GM19025 (cell line): Measurements from ENCODE around the gene INSIG2.
A peak's percentile ranks its signal among the peaks of the same experiment; 100 is the strongest.

ENCODE experiments used
- ATAC-seq: cut with Tn5 transposase; IDR thresholded peaks from one replicate; pipeline ENCODE4 v1.9.1; 2021; ENCODE audit warnings: mild to moderate bottlenecking, low read depth, moderate library complexity; ENCODE audit not compliant: unreplicated experiment

Gene INSIG2

DNA sequence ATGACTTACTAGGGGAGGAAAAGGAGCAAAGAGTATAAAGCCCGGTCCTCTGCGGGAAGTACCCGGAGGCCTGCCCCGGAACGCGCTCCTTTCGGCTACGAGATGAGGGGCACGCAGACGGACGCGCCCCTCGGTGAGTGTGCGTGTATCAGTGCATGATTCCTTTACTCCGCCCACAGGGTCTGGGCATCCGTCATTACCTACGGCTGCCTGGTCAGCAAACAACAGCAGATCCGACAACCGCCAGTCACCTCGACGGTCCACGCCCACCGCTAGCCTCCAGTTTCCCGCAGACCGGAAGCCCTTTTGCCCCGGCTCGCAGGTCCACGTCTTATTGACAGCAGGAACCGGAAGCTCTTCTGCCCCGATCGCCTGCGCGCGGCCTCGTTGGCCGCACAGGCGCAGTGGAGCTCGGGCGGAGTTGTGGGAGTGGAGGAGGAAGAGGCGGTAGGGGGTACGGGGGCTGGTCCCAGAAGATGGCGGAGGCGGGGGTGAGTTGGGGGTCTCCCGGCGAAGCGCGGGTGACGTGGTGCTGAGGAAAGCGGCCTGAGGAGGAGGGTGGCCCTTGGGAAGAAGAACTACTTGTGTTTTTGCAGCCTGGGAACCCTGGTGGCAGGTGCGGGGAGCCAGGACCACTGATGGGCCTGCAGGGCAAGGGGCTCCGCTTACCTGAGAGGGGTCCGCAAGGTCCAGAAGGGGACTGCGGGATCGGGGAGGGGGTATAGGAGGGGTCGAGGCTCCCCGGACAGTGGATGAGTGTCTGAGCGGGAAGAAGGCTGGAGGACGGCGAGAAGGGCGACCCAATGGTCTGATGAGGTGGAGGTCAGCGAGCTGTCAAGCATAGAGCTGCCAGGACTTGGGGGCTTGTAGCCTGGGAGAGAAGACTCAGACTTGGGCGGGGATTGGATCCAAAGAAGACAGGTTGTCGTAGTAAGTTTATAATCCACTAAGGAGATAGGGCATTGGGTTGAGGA lies at the start of gene INSIG2:
Gene INSIG2 (plus strand): TSS at position 421 of the 974 bp plus-strand sequence. CDS start 8,086 bp downstream, outside the sequence.
- ATAC-seq: peak; percentile 95

DNA sequence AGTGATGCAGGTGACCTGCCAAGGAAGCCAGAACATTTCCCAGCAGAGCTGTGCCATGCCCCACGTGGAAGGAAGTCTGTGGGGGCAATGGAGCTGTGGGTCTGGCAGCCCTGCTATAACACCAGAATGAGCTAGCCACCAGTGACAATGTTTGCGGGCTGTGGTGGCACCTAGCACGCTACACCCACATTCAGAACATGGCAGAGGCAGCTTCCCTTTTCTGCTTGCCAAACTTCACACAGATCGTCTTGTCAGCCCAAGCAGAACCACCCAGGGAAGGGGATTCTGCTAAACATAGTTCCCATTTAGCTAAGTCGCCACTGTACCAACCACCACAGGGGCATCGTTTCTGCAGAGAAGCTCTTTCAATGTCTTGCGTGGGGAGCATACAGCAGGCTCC lies 47.4 kb upstream of the INSIG2 start:
- ATAC-seq: no peak

GRCh38 chr2:118044103-118044716 lies 44.1 kb upstream of the INSIG2 start:
- no peak for ATAC-seq

- no peak for ATAC-seq
These were observed 43.4 kb upstream of the INSIG2 start for GRCh38 chr2:118044854-118045253.

GRCh38 chr2:118045286-118045685 lies 43.0 kb upstream of the INSIG2 start:
- no peak for ATAC-seq

DNA sequence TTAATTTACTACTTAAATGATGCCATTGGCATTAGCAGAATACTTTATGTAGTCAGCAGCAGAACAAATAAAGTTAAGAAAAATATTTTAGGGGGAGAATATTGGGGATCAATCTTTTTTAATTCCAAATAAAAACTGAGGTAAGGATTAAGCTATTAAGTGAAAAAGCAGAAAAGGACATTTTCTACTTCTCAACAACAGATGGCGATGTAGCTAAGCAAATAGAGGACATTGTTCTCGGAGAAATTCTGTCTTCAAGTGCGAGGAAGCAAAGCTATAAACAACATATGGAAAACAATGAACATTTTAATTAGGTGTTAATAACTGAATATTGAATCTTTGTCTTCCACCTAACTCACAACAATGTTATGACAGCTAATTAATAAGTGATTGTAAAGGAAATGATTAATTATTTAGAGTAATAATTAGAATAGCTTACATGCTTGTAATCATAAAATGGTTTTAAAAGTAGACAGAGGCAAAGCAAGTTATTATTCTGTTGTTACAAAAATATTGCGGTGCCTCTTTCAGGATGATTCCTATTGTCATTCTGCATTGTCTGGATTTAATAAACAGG lies 41.5 kb upstream of the INSIG2 start:
- ATAC-seq: no peak

DNA sequence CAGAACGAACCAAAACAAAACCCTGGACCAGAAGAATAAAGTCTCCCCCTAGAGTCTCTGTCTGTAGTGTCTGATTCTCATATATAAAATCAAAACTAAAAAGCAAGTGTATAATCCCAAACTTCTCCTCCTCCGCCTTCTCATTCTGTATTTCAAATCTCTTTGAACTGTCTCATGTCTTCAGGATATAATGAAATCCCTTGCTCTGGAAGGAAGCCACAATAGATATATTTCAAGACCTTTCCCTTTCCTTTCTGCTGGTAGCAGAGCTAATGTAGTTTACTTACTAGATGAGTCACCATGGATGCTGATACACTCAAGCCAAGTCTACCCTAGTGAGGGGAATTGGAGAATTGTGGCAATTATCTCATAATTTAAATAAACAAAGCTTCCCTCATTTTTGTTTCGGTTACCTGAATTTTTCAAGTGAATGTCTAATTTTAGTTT lies 40.9 kb upstream of the INSIG2 start:
- ATAC-seq: no peak

DNA sequence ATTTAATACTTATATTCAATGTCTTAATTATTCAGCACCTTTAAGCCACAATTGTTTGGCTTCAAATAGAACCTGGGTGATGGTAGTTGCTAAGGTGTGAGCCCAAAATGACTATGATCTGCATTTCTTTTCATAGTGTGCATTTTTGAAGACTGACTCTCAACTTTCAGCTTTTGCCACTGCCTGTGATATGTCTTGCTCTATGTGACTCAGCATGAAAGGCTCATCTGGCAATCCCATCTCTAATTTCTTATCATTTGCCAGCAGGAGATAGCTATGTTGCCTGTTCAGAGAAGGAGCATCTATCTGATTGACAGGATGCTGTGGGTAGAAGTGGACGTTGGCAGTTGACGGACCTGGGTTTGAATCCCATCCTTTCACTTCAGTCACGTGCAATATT lies 39.9 kb upstream of the INSIG2 start:
- ATAC-seq: no peak

GRCh38 chr2:118049140-118049815 lies 39.0 kb upstream of the INSIG2 start:
- ATAC-seq: no peak

DNA sequence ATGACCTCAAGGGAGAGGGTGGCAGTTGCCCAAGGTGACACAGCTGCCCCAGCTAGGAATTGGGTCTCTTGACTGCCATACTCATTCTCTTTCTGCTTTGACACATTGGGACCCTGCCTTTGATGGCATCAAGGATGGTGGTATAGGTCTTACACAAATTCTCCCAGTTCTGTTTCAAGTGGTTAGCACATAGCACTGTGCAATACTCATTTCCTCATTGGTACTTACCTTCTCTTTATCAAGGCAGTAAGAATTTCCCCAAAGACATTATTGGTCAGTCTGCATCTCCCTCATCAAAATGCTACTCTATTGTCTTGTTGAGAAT lies 38.5 kb upstream of the INSIG2 start:
- ATAC-seq: peak; percentile 62

GRCh38 chr2:118050386-118050785 lies 37.9 kb upstream of the INSIG2 start:
- ATAC-seq: no peak

- ATAC-seq: no peak
These were observed 37.3 kb upstream of the INSIG2 start for GRCh38 chr2:118050974-118051373.

DNA sequence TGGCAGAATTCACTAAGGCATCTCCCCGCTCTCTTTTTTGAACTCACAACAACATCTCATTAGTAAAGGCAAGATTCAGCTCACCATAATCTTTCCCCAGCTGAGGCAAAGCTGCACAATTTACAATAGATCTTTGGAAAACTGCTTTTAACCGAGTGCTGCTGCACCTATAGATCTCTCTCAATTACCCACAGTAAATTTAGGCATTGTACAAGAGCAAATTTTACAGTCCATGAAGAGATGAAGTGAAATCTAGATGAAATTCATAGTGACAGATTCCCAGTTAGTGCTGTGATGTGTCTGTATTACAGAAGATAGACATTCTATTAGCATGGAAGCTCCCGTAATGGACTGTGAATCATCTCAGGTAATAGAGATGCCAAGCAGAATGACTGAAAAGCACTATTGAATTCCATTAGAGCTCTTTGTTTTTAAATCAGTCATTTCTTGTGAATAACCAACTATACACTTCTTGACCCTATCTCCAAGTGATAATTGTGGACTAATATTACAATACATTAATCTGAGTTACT lies 36.4 kb upstream of the INSIG2 start:
- ATAC-seq: no peak

DNA sequence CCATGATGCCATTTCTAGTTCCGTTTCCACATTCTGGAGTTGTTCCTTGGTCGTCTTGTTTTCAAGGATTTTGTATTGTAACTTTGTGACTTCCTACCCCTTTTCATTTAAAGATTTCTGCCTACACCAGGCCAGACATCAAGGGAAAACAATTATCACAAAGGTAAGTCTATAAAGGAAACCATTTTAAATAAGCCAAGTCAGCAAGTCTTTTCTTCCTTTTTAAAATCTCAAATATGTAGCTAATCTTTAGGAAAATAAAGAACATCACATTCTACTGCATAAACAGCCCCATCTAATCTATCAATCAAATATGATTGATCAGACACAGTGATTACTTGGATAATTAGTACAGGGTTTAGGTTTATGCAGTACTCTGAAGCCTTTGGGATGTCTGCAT lies 35.8 kb upstream of the INSIG2 start:
- no peak for ATAC-seq

- ATAC-seq: no peak
These were observed 34.6 kb upstream of the INSIG2 start for GRCh38 chr2:118053681-118054080.

GRCh38 chr2:118054213-118055008 lies 33.9 kb upstream of the INSIG2 start:
- ATAC-seq: no peak

DNA sequence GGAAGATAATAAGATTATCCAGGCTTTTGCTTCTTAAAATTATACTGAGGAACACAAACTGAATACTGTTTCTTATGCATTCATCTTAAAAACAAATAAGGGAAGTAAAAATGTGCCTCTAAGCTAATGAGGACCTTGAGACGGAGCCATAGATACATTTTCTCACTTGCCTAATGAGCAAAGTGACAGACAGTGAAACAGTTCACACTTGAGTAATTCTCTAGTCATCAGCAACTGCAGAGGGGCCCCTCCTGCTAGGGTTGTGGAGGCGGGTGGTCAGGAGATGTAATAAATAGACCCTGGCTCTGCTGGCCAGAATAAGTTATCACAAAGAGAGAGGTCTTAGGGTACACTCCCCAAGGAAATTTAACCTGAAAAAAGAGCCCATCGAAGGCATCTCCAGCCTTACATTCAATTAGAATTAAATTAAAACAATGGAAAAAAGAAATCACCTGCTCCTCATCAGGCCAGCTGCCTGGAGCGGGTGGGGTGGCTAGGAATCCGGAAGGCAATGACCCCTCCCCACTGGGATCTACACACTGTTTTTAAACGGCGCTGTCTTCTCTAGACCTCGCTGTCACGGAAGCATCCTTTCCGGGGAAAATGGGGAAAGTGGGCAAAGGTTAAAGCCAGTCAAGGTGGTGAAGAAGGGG lies 32.6 kb upstream of the INSIG2 start:
- peak; percentile 68 for ATAC-seq

DNA sequence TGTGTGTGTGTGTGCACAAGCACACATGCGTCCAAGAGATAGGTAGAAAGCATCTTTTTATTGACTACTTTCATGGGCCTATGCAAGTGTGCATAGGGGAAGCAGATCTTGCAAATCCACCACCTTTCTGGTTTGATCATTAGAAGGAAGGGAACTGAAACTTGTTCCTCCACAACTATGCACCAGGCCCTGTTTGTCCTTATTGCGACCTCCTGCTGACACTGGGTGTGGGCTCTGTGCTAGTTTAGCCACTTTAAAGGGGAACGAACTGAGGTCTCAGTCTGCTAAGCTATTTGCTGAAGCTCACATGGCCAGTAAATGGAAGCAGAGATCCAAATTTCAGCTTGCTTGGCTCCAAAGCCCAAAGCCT lies 32.1 kb upstream of the INSIG2 start:
- ATAC-seq: peak; percentile 77

DNA sequence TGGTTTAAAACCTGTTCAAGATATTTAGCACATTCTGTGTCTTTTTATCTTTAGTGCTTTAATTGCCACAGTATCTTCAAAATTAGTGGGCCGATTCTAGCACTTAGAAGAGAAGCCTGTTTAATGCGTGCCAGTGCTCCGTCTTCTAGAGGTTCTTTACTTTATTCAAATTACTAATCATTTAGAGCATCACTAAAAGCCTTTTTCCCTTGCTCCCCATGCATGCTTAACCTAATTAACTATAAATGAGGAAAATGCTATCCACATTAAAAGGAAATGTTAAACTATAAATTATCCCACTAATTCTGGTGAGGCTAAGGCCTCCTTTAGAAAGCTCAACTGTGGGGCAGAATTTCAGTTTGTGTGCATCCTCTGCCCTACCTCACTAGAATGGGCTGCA lies 31.5 kb upstream of the INSIG2 start:
- ATAC-seq: no peak
